CD4-positive, CD25-positive, alpha-beta regulatory T cell (primary cell): ENCODE data around the gene ATG9A. TPM values are rescaled to one million over a fixed set of nuclear protein-coding genes. Genes with fewer than 3 reads are reported as not detected.
A peak's percentile ranks its signal among the peaks of the same experiment; 100 is the strongest.

Experiments used
- ATAC-seq, 2 donors: fragments of 150-1000 bp; cut with Tn5 transposase; one replicate each; pipeline ENCODE4 v1.10.0; 2021; ENCODE audit warnings: low read depth in 2 of 2, moderate number of reproducible peaks in 2 of 2, moderate library complexity in 1 of 2
- DNase-seq, 3 donors: peaks; one replicate each; pipeline versions ENCODE4 v3.0.0 to v3.0.0-alpha.2; 2012 to 2022; ENCODE audit warnings: mixed read lengths in 1 of 3
- H3K27ac ChIP-seq: one replicate; pipeline ENCODE4 v1.7.0; 2013; ENCODE audit warnings: mild to moderate bottlenecking, low read length; ENCODE audit not compliant: insufficient read depth, poor library complexity, severe bottlenecking
- H3K27me3 ChIP-seq: one replicate; pipeline ENCODE4 v1.7.0; 2013; ENCODE audit warnings: low read length; ENCODE audit not compliant: control insufficient read depth, insufficient read depth
- H3K36me3 ChIP-seq: one replicate; pipeline ENCODE4 v1.7.0; 2013; ENCODE audit warnings: mild to moderate bottlenecking, low read length, moderate library complexity; ENCODE audit not compliant: control insufficient read depth, insufficient read depth
- H3K4me1 ChIP-seq: 2 replicates; pipeline ENCODE4 v1.7.0; 2013; ENCODE audit warnings: mild to moderate bottlenecking, low read length; ENCODE audit not compliant: insufficient read depth, control insufficient read depth, poor library complexity, severe bottlenecking
- H3K4me3 ChIP-seq: one replicate; pipeline ENCODE4 v1.7.0; 2013; ENCODE audit warnings: low read depth, mild to moderate bottlenecking, low read length, moderate library complexity
- H3K9me3 ChIP-seq, 2 experiments: 1 replicate in 1 of 2; 2 replicates in 1 of 2; pipeline ENCODE4 v1.7.0; 2013; ENCODE audit warnings: low read length in 2 of 2, mild to moderate bottlenecking in 1 of 2, moderate library complexity in 1 of 2; ENCODE audit not compliant: control insufficient read depth in 2 of 2
- H3K27ac Mint-ChIP-seq, 3 donors: one replicate each; pipeline ENCODE4 v1.8.0; 2020 to 2022; ENCODE audit warnings: mild to moderate bottlenecking in 3 of 3, mixed read lengths in 3 of 3, moderate library complexity in 2 of 3
- H3K27me3 Mint-ChIP-seq: one replicate; pipeline ENCODE4 v1.8.0; 2022; ENCODE audit warnings: mild to moderate bottlenecking, mixed read lengths
- H3K36me3 Mint-ChIP-seq: one replicate; pipeline ENCODE4 v1.8.0; 2020; ENCODE audit warnings: mixed read lengths
- H3K4me1 Mint-ChIP-seq, 4 donors: one replicate each; pipeline ENCODE4 v1.8.0; 2020 to 2022; ENCODE audit warnings: mixed read lengths in 4 of 4, mild to moderate bottlenecking in 1 of 4
- H3K4me3 Mint-ChIP-seq, 4 donors: one replicate each; pipeline ENCODE4 v1.8.0; 2020 to 2022; ENCODE audit warnings: mild to moderate bottlenecking in 4 of 4, mixed read lengths in 4 of 4, moderate library complexity in 3 of 4
- H3K9me3 Mint-ChIP-seq, 7 donors: one replicate each; pipeline ENCODE4 v1.8.0; 2020 to 2022; ENCODE audit warnings: mixed read lengths in 7 of 7, mild to moderate bottlenecking in 3 of 7, moderate library complexity in 2 of 7
- polyA plus RNA-seq, 4 donors: library from polyadenylated mRNA; unstranded; fragments of 300-500 nt; fragmentation: Illumina TruSeq; gene quantifications; one replicate each; pipeline ENCODE4 v1.2.3, GENCODE V29; 2021
- total RNA-seq: library from RNA; stranded (reverse); gene quantifications from one replicate; pipeline ENCODE4 v1.2.3, GENCODE V29; 2022

ATG9A gene
- 68.0 TPM for total RNA-seq
- polyA plus RNA-seq, result 10 to 100 TPM; 18.7 to 21.0 (median 19.0) TPM

- peak; percentile 97 to 99 (median 98) for DNase-seq
- peak within 1 kb of the TSS; percentile 95 for H3K4me3 ChIP-seq
- no peaks in the 10 kb centered on the region for H3K9me3 ChIP-seq
- peaks cover 40% of the 10 kb centered on the region for H3K36me3 Mint-ChIP-seq
- peak within 1 kb of the TSS; percentile 92 to 98 (median 96) for H3K4me3 Mint-ChIP-seq
- peaks cover 51% of the 10 kb centered on the region for H3K36me3 ChIP-seq
- H3K4me1 Mint-ChIP-seq, result peaks cover 12 to 75% (median 42%) of the 10 kb centered on the region in 4 donors
- H3K27ac Mint-ChIP-seq, result peak within 1 kb of the TSS; percentile 98 to 99 (median 98)
- H3K27me3 Mint-ChIP-seq, result no peaks in the 10 kb centered on the region
- peak; percentile 98 to 99 for ATAC-seq
- H3K4me1 ChIP-seq, result peaks cover 43% of the 10 kb centered on the region
- H3K27ac ChIP-seq, result peak within 1 kb of the TSS; percentile 90
- no peaks in the 10 kb centered on the region for H3K27me3 ChIP-seq
- H3K9me3 Mint-ChIP-seq, result no peaks in the 10 kb centered on the region
Measured at GRCh38 chr2:219229305-219230058, at the start of gene ATG9A, which contains the start of gene ANKZF1. Gene ATG9A, minus strand, starts transcription at chr2:219229636. Its CDS starts 1,612 bp downstream, at chr2:219228024. Gene ANKZF1, plus strand, starts transcription at chr2:219229806. Its CDS starts 452 bp downstream, at chr2:219230258.

DNA sequence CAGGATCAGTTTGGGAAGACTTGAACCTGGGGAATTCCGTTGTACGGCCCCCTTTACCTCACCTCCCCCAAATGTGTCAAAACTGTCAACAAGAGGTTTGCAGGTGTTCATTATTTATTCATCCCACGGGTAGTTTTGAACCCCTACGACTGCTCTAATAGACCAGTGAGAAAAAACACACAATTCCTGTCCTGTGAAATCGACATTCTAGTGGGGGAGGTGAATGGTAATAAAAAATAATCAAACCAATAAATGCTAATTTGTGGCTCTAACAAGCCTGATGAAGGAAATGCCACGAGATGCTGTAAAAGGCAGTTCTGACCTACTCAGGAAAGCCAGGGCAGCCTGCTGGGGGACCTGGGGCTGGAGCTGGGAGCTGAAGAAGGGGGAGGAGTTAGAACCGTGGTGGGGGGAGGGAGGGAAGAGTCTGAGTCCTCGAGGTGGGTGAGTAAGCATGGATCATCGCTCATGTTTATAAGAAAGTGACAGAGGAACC, 49.3 kb upstream of the ATG9A start:
- H3K4me1 Mint-ChIP-seq, result peaks cover 22 to 60% (median 27%) of the 10 kb centered on the region in 4 donors
- peaks cover 12% of the 10 kb centered on the region for H3K27me3 Mint-ChIP-seq
- H3K4me1 ChIP-seq, result peaks cover 28% of the 10 kb centered on the region
- H3K36me3 ChIP-seq, result peaks cover 35% of the 10 kb centered on the region
- ATAC-seq, result no peak
- peak overlapping the region; percentile 93 to 98 (median 96) for H3K4me3 Mint-ChIP-seq
- peak overlapping the region; percentile 99 for H3K27ac ChIP-seq
- H3K9me3 Mint-ChIP-seq, result peaks cover 0 to 2% (median 0%) of the 10 kb centered on the region in 7 donors
- peaks cover 23% of the 10 kb centered on the region for H3K36me3 Mint-ChIP-seq
- no peak for DNase-seq
- peak overlapping the region; percentile 78 for H3K4me3 ChIP-seq
- peak overlapping the region; percentile 48 to 100 (median 100) for H3K27ac Mint-ChIP-seq
- no peaks in the 10 kb centered on the region for H3K9me3 ChIP-seq
- no peaks in the 10 kb centered on the region for H3K27me3 ChIP-seq

DNA sequence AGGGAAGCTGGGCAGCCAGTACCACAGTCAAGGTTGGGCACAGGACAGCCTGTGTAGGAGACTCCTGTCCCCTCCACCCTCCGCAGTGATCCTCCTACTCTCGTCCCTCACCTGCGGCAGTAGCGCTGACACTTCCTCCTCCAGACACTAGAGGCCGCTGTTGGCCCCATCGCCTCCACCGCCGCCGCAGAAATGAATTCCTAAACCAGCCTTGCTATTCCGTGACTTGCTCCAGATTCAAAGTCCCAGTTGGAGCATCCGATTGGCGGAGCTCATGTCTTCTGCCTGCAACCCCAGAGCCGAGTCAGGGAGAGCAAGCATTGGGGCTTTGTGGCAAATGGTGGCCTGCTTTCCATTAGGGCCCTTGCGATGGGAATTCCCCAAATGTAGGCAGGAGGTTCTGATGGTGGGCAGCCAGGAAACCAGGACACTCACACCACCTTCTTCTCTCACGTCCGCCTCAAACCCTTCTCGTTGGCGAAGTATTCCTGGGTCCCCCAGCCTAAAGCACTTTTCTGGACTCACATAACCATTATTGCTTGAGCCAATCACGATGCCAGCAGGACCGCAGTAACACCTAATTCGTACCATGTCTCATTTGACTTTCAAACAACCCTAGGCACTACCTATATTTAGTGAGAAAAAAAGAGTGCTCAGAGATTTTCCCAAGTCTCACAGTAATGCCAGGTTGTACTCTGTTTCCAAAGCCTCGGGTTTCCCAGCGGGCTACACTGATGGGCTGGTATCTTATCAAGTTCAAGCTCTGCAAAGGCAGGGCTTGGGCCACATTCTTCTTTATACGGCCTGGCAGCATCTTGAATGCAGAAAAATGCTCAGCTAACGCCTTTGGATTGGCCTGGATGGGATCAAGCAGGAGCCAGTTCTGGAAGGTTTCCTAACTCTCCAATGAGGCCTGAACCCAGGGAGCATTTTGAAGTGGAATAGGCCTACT, 48.5 kb upstream of the ATG9A start:
- ATAC-seq, result no peak
- Histone ChIP-seq H3K27ac (peak overlapping the region; percentile 99), H3K27me3 (no peaks in the 10 kb centered on the region), H3K4me3 (peak overlapping the region; percentile 78), H3K9me3 (no peaks in the 10 kb centered on the region), H3K36me3 (peaks cover 27% of the 10 kb centered on the region), H3K4me1 (peaks cover 28% of the 10 kb centered on the region)
- peak overlapping the region; percentile 93 to 98 (median 96) for H3K4me3 Mint-ChIP-seq
- peaks cover 20 to 55% (median 26%) of the 10 kb centered on the region in 4 donors for H3K4me1 Mint-ChIP-seq
- peaks cover 12% of the 10 kb centered on the region for H3K27me3 Mint-ChIP-seq
- peak; percentile 64 to 76 (median 68) for DNase-seq
- peaks cover 17% of the 10 kb centered on the region for H3K36me3 Mint-ChIP-seq
- peaks cover 0 to 2% (median 0%) of the 10 kb centered on the region in 7 donors for H3K9me3 Mint-ChIP-seq
- peak overlapping the region; percentile 76 to 100 (median 100) for H3K27ac Mint-ChIP-seq

DNA sequence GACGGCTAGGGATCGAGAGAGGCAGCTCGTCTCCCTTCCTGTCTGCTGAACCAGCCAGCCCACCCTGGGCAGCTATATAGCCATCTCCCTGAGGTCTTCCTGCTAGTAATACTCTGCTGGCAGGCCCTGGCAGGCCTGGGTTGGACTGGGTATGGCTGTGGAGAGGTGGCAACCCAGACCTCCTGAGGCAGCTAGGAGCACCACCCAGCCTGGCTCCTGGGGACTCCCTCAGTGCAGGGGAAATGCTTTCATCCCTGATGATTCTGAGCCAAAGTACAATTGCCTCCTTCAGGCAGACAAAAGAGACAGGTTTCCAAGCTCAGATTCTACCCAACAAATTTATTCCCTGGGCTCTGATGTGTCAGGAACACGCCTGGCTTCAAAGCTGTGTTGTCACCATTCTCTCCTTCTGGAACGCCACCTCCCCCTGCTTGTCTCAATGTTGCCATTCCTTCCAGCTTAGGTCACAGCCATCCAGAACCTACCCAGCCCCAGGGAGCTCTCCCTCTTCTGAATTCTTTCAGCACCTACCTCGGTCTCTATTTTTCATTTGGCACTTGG, 45.0 kb upstream of the ATG9A start:
- peaks cover 18% of the 10 kb centered on the region for H3K4me1 ChIP-seq
- no peak for DNase-seq
- H3K4me3 Mint-ChIP-seq, result no peak overlapping the region

DNA sequence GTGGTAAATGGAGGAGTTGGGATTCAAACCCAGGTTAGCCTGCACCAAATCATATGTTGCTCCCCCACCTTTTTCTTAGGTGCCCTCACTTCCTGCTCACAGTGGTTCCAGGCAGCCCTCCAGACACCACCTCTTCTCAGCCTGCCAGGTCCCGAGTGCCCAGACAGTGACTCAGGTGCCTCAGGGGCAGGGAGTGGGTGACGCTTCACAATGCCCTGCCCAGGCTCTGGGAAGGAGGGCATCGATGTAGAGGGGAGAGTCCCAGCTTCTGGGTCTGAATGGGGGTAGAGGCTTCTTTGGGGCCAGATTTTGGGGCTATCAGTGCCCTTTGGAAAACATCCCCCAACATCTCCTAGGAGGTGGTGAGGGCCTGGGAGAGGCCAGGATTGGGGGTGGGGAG, 44.5 kb upstream of the ATG9A start:
- peaks cover 10 to 19% (median 17%) of the 10 kb centered on the region in 4 donors for H3K4me1 Mint-ChIP-seq
- Histone ChIP-seq H3K4me3 (no peak overlapping the region), H3K27me3 (no peaks in the 10 kb centered on the region), H3K27ac (no peak overlapping the region), H3K4me1 (peaks cover 17% of the 10 kb centered on the region), H3K9me3 (no peaks in the 10 kb centered on the region), H3K36me3 (no peaks in the 10 kb centered on the region)
- DNase-seq (no peak), ATAC-seq (no peak)
- no peak overlapping the region for H3K4me3 Mint-ChIP-seq
- H3K27ac Mint-ChIP-seq, result no peak overlapping the region
- peaks cover 18% of the 10 kb centered on the region for H3K27me3 Mint-ChIP-seq
- no peaks in the 10 kb centered on the region for H3K36me3 Mint-ChIP-seq
- no peaks in the 10 kb centered on the region for H3K9me3 Mint-ChIP-seq

More for the DNA sequence above, 45.0 kb upstream of the ATG9A start:
- H3K27me3 ChIP-seq, result no peaks in the 10 kb centered on the region
- no peaks in the 10 kb centered on the region for H3K9me3 ChIP-seq
- Mint-ChIP-seq H3K36me3 (no peaks in the 10 kb centered on the region), H3K9me3 (no peaks in the 10 kb centered on the region), H3K4me1 (peaks cover 10 to 22% (median 19%) of the 10 kb centered on the region in 4 donors), H3K27me3 (peaks cover 14% of the 10 kb centered on the region), H3K27ac (no peak overlapping the region)
- no peaks in the 10 kb centered on the region for H3K36me3 ChIP-seq
- H3K4me3 ChIP-seq, result no peak overlapping the region
- no peak for ATAC-seq
- H3K27ac ChIP-seq, result no peak overlapping the region

- no peaks in the 10 kb centered on the region for H3K9me3 ChIP-seq
- no peaks in the 10 kb centered on the region for H3K9me3 Mint-ChIP-seq
- H3K4me3 Mint-ChIP-seq, result no peak overlapping the region
- H3K36me3 ChIP-seq, result no peaks in the 10 kb centered on the region
- peaks cover 8 to 10% (median 9%) of the 10 kb centered on the region in 4 donors for H3K4me1 Mint-ChIP-seq
- H3K27ac Mint-ChIP-seq, result no peak overlapping the region
- H3K27me3 ChIP-seq, result no peaks in the 10 kb centered on the region
- no peak for DNase-seq
- peaks cover 8% of the 10 kb centered on the region for H3K4me1 ChIP-seq
- H3K27me3 Mint-ChIP-seq, result peaks cover 18% of the 10 kb centered on the region
- ATAC-seq, result no peak
- H3K27ac ChIP-seq, result no peak overlapping the region
- H3K4me3 ChIP-seq, result no peak overlapping the region
- no peaks in the 10 kb centered on the region for H3K36me3 Mint-ChIP-seq
Measured at GRCh38 chr2:219272995-219273394, 43.6 kb upstream of the ATG9A start.

DNA sequence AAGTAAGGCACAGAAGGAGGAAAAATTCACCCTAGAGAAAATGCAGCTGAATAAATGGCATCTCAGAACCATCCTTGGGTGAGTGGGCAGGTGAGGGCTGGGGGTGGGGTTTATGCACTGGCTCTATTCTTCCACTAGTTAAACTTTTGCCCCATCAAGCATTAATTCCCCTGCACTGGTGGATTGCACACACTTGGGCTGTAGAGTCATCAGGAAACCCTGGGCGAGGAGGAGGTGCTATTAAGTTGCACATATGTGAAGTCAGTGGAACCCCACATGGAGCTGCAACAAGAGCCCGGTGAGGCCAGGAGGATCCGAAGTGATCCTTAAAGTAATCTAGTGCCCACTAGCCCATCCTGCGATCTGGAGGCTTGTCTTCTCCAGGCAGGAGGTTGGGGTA, 42.9 kb upstream of the ATG9A start:
- DNase-seq (no peak), ATAC-seq (no peak)
- Mint-ChIP-seq H3K36me3 (no peaks in the 10 kb centered on the region), H3K4me1 (peaks cover 3% of the 10 kb centered on the region in 4 donors), H3K27me3 (peaks cover 18% of the 10 kb centered on the region), H3K27ac (no peak overlapping the region), H3K9me3 (no peaks in the 10 kb centered on the region), H3K4me3 (no peak overlapping the region)
- H3K27me3 ChIP-seq, result no peaks in the 10 kb centered on the region
- no peaks in the 10 kb centered on the region for H3K36me3 ChIP-seq
- H3K27ac ChIP-seq, result no peak overlapping the region
- no peaks in the 10 kb centered on the region for H3K9me3 ChIP-seq
- no peak overlapping the region for H3K4me3 ChIP-seq
- H3K4me1 ChIP-seq, result peaks cover 1% of the 10 kb centered on the region
